Measurements from ENCODE around the gene ZNF135.

Gene ZNF135

GRCh38 chr19:58046856-58047255, 12.2 kb upstream of the ZNF135 start:
- DNase-seq (ENCODE audit: low read depth in 2 of 2, low spot score in 1 of 2), result no peak

GRCh38 chr19:58047672-58048071, 11.4 kb upstream of the ZNF135 start:
- no peak for DNase-seq (ENCODE audit: low read depth in 2 of 2, low spot score in 1 of 2)

GRCh38 chr19:58052256-58052655, 6.8 kb upstream of the ZNF135 start:
- DNase-seq (ENCODE audit: low read depth in 2 of 2, low spot score in 1 of 2), result no peak

GRCh38 chr19:58053480-58054156, 5.5 kb upstream of the ZNF135 start:
- DNase-seq (ENCODE audit: low read depth in 2 of 2, low spot score in 1 of 2), result no peak

GRCh38 chr19:58054901-58055874, 3.9 kb upstream of the ZNF135 start:
- DNase-seq (ENCODE audit: low read depth in 2 of 2, low spot score in 1 of 2), result no peak

- no peak for DNase-seq (ENCODE audit: low read depth in 2 of 2, low spot score in 1 of 2)
These were observed 2.8 kb upstream of the ZNF135 start for GRCh38 chr19:58056261-58056660.

- DNase-seq (ENCODE audit: low read depth in 2 of 2, low spot score in 1 of 2), result no peak
These were observed 2.2 kb upstream of the ZNF135 start for GRCh38 chr19:58056861-58057260.

- DNase-seq (ENCODE audit: low read depth in 2 of 2, low spot score in 1 of 2), result no peak
These were observed 615 bp upstream of the ZNF135 start for GRCh38 chr19:58058467-58058866.

GRCh38 chr19:58059671-58060078, 593 bp downstream of the ZNF135 start:
- no peak for DNase-seq (ENCODE audit: low read depth in 2 of 2, low spot score in 1 of 2)

- DNase-seq (ENCODE audit: low read depth in 2 of 2, low spot score in 1 of 2), result no peak
These were observed 1.1 kb downstream of the ZNF135 start for GRCh38 chr19:58060231-58060630.

- no peak for DNase-seq (ENCODE audit: low read depth in 2 of 2, low spot score in 1 of 2)
These were observed 4.6 kb downstream of the ZNF135 start for GRCh38 chr19:58063712-58064111.

- DNase-seq (ENCODE audit: low read depth in 2 of 2, low spot score in 1 of 2), result no peak
These were observed 8.3 kb downstream of the ZNF135 start for GRCh38 chr19:58067240-58067912.

GRCh38 chr19:58079792-58080191, 20.7 kb downstream of the ZNF135 start:
- no peak for DNase-seq (ENCODE audit: low read depth in 2 of 2, low spot score in 1 of 2)

- no peak for DNase-seq (ENCODE audit: low read depth in 2 of 2, low spot score in 1 of 2)
These were observed 23.9 kb downstream of the ZNF135 start for GRCh38 chr19:58083021-58083420.

- no peak for DNase-seq (ENCODE audit: low read depth in 2 of 2, low spot score in 1 of 2)
These were observed 25.7 kb downstream of the ZNF135 start for GRCh38 chr19:58084596-58085347.

GRCh38 chr19:58085348-58085875, 26.3 kb downstream of the ZNF135 start:
- no peak for DNase-seq (ENCODE audit: low read depth in 2 of 2, low spot score in 1 of 2)

GRCh38 chr19:58086825-58087710, 28.0 kb downstream of the ZNF135 start:
- DNase-seq (ENCODE audit: low read depth in 2 of 2, low spot score in 1 of 2), result no peak

GRCh38 chr19:58088521-58089052, 29.5 kb downstream of the ZNF135 start:
- DNase-seq (ENCODE audit: low read depth in 2 of 2, low spot score in 1 of 2), result no peak

- DNase-seq (ENCODE audit: low read depth in 2 of 2, low spot score in 1 of 2), result no peak
These were observed 30.8 kb downstream of the ZNF135 start for GRCh38 chr19:58089846-58090245.
